ENCODE data around the gene AKAP6.
"Not testable (repeated sequence)": the region's sequence is repeated elsewhere in the genome, so short reads cannot be mapped to it uniquely, and the experiment has no call there.

Gene AKAP6

DNA sequence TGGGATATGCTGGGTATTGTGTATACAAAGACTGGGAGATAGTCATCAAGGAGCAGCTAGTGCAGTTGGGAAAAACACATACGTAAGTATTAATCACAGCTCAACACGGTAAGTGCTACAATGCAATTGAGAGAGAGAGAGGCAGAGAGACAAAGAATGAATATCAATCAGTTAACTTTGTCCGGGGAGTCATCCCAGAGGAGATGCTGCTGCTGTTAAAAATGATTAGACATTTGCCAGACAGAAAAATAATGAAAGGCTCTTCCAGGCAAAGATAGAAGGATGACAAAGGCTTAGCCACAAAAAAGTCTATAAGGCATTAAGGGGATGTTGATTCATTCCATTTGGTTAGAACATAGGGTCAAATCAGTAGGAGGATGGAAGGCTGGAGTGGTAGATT lies 45.1 kb downstream of the AKAP6 start:
- no peak for DNase-seq

DNA sequence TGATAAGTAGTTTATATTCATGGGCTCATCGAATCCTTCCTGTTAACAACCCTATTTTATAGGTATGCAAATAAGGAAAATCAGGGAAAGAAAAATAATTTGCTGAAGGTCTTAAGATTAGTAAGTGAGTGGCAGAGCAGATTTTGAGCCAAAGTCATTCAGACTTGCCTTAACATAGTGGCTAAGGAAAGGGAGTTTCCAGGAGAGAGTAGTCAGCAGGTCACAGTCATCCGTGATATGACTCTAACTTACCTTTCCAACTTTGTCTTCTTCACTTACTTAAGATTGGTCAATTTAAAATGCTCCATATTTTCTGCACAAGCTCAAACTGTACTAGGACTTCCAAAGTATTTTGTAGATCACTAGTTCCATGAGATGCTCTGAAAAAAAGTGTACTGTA lies 46.6 kb downstream of the AKAP6 start:
- no peak for DNase-seq

DNA sequence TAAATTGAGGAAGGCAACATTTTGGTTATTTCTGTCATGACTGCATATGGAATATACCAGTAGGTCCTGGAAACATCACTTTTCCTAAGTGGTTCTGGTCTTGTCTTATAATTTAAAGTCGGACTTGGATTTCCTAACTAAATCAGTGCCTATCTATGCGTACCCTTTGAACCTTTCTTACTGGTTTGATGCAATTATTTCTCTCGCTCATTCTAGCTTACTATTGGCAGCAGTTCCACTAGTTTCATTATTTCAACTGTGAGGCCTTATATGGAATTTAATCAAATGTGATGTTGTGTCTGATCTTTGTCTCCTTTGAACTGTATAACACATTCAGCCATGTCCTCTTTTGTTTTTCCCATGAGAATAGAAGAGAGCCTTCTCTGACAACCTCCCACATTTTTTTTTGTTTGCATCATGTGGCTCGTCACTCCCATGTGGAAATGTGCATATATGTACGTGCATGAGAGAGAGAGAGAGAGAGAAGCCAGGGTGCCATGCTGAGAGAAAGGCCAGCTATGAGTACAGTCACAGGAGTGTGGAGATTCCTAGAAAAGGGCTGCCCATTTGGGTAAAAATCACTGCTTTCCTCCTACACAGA lies 48.0 kb downstream of the AKAP6 start:
- DNase-seq = no peak

DNA sequence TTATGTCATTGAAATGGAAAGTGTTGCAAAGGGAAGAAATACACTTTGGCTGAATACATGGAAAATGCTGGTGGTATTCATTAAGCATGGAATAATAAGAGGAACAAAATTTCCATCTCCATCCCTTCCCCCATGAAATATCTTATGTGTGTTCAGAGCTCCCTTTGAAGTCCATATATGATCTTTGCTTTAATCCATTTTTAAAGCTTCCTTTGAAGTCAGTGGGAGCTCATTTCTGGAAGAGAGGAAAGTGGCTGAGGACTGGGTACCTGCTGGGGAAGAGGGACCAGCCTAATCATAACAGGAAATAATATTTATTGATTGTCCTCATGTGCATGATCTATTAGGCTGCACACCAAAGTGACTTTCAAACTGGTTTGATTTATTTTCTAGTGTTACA lies 49.2 kb downstream of the AKAP6 start:
- no peak for DNase-seq

DNA sequence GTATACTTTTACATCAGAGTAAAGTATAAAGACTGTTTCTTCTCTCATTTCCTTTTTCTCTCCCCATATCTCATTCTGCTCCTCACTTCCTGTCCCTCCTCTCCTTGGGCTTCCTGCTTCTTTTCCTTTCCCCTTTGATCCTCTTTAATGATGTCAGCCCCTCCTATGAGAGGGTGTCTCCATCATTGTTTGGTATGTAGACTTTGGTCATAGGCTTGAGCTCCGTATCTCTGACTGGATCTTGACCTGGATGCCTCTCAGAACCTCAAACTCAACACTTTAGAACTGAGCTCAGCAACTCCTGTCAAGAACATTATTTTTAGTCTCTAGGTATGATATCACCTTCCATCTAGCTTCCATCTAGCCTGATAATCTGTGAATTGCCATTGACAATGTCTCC lies 50.3 kb downstream of the AKAP6 start:
- DNase-seq = no peak

DNA sequence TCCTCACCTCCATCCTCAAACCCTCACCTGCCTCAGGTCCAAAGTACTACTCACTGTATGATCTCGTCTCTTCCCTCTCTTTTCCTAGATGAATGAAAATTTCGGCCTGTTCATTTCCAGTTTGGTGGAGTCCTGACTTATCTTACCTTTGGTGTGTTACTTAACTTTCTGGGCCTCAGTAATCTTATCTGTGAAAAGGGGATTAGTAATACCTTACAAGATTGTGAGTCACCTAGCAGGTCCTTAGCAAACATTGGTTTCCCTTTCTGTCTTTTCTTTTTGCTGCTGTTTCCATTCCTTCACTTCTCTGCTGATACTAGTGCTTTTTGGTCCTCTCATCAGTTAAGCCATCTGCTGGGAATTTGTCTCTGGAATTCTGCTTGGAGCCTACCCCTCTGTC lies 52.8 kb downstream of the AKAP6 start:
- no peak for DNase-seq

DNA sequence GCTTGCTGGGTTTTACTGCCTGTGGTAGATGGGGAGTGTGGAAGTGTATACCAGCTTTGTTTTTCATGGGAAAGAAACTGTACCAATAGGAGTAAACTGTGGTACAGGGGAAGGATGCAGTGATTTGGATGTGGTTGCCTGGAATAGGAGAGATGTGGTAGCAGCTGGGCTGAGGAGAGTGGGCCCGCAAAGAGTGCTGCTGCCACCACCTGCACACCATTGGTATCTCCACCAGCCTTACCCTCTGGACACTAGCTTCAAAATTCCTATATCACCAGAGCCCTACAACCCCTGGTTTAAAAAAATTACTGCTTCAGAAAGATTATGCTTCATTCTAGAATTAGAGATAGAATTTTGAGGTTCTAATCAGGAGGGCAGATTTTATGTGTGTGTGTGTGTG lies 53.6 kb downstream of the AKAP6 start:
- no peak for DNase-seq

DNA sequence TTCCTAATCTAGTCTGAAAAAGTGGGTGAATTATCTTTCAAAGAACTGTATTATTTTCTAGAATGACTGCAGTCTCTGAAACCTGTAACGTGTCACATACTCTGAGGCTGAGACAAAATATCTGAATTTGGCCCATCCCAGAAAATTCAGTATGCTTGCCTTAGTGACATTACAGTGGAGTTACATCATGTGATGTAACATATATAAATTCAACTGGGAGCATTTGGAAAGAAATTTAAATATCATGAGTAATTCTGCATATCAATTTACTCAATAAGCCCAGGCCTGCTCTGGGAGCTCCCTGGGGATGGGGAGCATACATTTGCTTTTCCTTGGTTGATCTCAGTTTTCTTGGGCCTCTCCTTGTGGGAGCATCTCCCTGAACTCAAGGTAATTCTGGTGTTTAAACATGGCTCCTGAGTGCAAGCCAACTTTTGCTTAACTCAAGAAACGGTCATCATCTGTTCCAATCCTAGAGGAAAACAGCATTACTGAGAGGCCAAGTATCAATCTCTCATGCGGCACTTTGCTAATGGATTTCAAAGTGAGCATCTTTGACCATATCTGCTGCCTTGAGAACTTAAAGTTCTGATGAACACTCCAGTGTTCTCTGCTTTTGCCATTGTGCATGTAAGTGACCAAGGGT lies 54.4 kb downstream of the AKAP6 start:
- DNase-seq = no peak

DNA sequence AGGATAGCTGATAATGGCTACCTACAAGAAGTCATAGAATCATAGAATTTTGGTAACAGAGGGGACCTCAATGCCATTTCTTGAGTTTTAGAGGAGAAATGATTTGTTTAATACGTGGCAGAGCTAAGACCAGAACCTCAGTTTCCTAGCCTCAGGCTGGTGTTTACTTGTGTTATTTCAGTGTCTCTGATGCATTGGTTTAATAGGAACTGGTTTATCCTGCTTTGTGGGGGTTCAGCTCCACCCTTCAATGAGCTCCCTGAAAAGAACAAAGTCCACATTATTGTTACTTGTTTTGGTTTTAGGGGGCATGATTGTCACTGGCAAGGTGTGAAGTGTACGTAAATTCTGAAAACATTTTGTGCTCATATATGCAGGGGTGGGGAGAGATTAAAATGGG lies 55.4 kb downstream of the AKAP6 start:
- DNase-seq = no peak

DNA sequence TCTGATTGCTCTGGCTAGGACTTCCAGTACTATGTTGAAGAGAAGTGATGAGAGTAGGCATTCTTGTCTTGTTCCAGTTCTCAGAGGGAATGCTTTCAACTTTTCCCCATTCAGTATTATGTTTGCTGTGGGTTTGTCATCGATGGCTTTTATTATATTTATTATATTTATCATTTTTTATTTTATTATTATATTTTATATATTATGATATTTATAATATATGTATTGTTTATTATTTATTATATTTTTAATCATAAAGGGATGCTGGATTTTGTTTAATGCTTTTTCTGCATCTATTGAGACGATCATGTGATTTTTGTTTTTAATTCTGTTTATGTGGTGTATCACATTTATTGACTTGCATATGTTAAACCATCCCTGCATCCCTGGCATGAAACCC lies 58.2 kb downstream of the AKAP6 start:
- not testable (repeated sequence) for DNase-seq

DNA sequence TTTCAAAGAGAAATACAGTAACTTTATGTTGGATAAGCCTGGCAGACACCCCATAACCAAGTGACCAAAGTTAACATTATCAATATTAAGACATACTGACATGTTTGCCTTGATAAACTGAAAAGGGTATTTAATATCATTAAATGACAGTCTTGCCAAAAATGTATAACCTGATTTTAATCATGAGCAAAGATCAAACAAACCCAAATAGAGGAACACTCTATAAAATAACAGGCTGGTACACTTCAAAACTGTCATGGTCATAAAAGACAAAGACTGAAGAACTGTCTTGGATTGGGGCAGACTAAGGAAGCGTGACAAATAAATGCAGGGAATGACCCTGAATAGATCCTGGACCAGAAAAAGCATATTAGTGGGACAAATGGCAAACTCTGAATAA lies 64.0 kb downstream of the AKAP6 start:
- DNase-seq = no peak

DNA sequence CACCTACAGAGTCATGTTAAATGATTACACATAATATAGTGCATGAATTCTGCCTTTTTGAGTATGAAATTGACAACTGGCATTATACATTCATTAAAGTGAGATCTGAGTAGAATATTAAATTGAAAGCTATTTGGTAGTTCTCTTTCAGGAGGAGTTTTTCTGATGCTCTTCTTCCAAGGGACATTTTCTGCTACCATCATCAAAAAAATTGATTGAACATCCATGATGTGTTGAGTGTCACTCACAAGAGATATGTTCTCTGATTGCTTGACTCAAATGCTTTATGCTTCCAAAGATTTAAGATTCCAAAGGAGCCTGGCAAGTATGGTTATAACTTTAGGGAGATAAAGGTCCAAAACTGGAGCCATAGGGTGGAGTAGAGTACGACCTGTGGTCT lies 64.9 kb downstream of the AKAP6 start:
- DNase-seq = no peak

DNA sequence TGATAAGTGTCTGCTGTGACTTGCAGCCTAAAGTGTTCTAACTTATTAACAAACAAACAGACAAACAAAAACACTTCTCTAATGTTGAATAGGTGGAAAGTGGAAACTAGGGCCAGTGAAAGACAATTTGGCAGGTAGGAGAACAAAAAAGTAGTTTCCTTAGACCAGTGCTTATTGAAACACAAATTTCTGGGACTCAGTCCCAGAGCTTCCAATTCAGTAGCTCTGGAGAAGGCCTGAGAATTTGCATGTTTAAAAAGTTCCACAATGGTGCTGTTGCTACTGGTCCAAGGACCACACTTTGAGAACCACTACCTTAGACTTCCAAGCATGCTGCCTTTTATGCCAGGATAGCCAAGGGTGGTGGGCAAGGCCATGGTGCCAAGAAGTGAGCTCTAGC lies 67.8 kb downstream of the AKAP6 start:
- DNase-seq = no peak

DNA sequence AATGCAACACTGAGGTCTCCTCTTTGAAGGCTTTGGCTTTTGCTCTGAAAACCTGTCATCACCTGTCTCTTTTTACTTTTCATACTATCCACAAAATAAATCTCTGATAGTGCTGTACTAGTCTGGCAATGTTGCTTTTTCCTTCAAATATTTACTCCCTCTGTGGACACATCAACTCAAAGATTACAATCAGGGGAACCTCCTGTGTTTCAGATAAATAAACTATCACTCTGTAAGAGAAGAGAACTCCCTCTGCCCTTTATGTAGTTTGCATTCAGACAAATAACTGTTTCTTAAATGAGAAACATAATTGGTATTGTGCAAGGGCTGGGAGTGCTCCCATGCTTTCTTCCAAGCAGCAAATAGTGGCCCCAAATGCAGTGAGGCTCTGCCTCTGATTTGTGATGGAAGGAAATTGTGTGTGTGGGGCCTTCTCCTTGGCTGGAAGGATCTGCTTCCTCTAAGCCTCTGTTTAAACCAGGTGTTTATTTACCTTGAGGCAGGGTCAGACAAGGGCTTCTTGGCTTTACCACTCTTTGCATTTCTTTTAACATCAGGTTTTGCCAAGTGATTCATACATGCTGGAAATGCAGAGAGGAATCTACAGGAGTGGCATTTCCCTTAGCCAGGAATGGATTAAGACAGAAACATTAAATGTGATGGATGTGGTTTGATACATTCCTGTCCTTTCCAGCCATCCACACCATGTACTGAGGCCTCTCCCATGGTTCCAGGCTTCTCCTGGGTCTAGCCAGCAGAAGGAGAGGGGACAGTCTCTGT lies 69.0 kb downstream of the AKAP6 start:
- no peak for DNase-seq

DNA sequence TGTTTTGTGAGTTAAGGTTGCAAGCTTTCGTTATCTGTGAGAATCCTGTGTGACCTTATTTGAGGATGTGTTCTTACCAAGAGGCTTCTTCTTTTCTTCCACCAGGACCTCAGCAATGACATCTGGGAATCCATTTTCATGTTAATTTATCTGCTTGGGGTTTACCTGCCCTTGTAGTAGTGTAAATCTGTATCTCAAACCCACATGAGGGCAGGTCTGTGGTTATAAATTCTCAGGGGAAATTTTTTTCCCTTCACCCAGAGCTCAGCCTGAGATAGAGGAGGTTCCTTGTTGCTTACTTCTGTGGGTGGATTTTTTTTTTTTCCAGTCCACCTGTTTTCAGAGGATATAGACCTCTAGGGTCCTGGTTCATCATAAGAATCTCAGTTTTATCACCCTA lies 70.8 kb downstream of the AKAP6 start:
- no peak for DNase-seq

DNA sequence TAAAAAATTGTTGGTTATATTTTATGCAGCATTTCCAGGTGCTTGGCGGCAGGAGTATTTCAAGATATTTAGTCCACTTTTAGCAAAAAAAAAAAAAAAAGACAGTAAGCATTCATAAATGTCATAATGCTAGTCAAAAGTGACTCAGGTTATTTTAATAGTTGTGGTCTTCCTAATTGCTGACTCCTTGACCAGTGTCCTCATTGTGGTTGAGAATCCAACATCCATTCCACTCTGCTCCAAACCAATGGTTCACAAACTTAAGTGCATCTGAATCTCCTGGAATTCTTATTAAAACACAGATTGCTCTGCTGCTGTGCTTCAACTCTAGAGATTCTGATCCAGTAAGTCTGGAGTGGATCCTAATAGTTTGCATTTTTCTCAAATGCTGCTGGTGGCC lies 71.4 kb downstream of the AKAP6 start:
- no peak for DNase-seq

DNA sequence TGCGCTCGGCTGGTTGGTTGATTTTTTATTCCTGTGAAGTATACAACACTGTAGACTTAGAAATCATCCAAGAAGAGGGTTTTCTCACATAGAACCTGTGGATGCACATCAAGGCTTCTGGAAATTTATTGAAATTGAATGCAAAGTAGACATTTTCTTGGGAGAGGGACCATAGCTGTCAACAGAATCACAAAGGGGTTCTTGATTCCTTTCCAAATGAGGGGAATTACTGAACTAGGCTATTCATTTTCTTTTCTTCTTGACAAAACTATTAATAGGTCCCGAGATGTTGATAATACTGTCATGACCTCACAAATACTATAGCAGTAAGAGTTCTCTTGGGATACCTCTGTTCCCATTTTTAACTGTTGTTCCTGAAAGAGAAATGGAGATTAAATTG lies 73.9 kb downstream of the AKAP6 start:
- no peak for DNase-seq

DNA sequence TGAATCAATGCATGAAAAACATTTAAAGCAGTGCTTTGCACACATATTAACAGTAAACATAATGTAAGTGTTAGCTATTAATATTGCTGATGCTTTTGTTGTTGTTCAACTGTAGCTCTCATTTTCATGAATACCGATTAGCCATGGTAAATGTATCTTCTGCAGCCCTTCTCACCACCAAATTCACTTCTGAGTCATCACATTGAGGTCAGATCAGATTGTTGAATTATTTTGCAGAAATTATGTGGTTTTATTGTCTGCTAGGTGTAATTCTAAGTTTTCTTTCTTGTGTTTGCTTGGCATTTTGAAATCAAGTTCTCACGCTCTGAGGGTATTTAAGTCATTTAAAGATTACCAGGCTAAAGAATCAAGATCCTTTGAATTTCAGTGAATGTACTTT lies 74.6 kb downstream of the AKAP6 start:
- no peak for DNase-seq

DNA sequence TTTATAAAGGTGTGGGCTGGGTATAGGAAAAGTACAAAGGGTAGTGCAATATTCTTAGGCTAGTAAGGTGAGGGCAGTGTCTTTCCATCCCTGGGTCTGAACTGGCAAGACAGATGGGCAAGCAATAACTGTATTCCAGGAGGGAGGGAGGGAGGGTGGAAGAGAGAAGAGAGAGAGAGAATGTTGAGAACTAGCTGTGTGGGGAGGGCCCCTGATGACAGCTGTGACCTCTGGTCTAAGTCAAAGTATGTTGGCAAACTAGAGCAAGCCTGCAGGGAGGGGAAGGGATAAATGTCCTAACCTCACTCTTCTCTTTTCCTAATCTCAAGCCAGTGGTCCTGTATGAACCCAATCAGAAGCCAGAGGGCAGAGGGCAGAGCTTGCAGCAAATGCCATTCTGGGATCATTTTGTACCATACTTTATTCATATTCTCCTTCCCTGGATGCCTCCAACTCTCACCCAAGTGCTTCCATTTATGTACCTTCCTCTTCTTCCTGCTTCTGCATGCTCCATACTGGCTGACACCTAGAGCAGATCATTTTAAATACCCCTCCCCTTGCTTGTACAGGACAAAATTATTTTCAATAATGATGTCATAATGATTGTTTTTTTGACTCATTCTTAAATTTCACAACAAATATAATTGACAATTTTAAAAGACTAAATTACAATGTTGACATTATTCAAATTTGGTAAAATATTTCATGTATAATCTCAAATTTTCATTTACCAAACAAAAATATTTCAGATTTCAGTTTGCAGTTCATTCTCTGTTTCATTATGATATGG lies 75.9 kb downstream of the AKAP6 start:
- no peak for DNase-seq

DNA sequence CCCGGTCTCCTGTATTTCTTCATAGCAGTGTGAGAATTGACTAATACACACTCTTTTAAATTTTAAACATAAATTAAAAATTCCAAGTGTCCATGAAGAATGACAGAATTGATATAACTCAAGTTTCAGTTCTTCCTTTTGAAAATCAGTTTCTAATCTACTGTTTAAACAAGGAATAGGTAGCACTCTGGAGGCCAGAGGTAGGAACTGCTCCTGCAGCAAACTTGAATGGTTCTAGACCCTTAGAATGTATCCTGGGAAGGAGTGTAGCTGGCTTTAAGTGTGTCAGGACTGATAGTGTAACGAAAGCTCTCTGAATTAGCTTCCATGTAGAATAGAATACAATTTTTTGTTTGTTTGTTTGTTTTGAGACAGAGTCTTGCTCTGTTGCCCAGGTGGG lies 76.8 kb downstream of the AKAP6 start:
- no peak for DNase-seq

DNA sequence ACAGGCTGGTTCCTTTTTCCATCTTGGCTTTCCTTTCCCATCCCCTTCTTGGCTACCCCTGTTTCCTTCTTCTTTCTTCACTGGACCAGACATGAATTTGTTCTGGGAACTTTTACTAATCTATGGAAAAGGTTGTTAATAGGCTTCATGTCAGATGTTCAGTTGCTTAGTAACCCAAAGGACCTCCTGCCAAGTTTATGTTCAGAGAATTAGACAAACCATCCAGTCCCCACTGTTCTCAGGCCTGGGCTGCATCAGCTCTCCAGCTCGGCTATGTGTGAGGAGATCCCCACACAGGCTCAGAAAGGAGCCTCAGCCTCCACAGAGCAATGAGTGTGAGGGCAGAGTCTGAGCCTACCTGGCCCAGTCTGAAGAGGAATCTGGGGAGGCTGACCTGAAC lies 78.0 kb downstream of the AKAP6 start:
- no peak for DNase-seq

DNA sequence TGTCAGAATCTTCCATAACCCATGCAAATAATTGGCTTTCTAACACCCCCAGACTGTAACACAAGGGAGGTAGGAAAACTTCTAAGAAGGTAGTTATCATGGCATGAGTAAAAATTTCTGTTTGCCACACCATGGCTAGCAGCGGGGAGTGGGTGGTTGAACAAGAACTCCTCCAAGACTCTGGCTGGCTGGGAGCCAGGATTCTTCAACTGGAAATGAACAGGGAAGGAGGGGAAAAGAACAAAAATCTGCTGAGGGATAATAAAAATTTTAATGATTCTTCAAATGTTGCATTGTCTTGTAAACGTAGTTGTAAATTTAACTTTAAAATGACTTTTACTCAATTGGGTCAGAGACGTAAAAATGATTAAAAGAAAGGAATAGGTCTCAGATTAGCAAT lies 78.9 kb downstream of the AKAP6 start:
- no peak for DNase-seq

DNA sequence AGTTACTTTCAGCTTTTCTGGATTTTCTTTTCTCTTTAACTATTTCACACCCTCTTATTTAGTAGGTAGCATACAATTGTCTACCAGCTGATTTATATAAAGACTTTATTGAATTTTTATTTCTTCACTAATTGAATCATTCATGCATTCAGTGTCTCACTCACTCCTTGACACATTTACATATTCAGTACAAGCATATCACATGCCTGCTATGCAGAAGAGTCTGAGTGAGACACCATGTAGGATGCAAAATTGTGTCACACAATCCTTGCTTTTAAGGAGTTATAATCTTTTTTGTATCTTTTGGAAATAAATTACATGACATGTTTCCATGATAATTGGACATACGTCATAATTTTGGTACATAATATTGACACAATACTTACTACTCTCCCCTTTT lies 83.0 kb downstream of the AKAP6 start:
- no peak for DNase-seq

DNA sequence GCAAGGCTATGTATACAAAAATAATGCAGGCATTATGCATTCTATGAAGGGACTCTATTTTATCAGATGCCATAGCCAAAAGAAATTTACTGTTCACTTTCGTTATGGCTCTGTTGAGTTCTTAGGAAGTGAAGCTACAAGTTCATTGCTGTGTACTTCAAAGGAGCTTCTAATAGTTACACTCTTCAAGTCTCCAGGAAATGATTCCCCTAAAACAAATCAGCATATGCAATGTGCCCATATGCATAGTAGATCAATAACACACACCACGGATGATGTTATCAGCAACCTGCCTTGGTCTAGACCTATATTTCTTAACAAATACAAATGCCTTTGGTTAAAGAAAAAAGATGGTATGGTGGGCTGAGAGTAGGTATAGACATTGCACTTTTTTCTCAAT lies 83.4 kb downstream of the AKAP6 start:
- no peak for DNase-seq
